ENCODE results near the gene CYP1A2. TPM values are rescaled to one million over a fixed set of nuclear protein-coding genes. Genes with fewer than 3 reads are reported as not detected.

The CYP1A2 gene, protein sequence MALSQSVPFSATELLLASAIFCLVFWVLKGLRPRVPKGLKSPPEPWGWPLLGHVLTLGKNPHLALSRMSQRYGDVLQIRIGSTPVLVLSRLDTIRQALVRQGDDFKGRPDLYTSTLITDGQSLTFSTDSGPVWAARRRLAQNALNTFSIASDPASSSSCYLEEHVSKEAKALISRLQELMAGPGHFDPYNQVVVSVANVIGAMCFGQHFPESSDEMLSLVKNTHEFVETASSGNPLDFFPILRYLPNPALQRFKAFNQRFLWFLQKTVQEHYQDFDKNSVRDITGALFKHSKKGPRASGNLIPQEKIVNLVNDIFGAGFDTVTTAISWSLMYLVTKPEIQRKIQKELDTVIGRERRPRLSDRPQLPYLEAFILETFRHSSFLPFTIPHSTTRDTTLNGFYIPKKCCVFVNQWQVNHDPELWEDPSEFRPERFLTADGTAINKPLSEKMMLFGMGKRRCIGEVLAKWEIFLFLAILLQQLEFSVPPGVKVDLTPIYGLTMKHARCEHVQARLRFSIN
- 0.23 TPM in 1 of 2 replicates, not detected in the other for total RNA-seq (2014; rRNA removed; shearing (Covaris generic); ENCODE audit: low replicate concordance)

DNA sequence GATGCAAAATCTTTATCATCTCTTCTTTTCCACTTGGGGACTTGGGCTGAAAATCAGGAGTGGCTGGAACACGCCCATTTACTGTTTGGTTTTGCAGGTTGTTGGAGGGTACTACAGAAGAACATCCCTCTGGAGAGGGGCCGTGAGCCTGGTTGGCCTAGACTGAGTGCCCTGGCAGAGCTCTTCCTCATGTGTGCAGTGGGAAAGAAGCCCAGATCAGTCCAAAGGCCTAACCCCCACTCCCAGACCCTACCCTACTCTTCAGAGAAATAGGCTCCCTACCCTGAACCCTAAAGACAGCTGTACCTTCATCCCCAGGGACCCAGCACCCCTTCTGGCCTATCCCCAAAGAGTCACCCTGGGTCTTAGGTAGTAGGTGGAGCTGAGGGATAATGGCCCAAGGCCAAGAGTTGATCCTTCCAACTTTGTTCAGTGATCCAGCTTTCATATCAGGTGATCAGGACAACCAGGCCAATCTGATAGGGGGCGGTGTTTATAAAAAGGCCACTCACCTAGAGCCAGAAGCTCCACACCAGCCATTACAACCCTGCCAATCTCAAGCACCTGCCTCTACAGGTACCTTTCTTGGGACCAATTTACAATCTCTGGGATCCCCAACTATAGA, at the start of gene CYP1A2:
Gene CYP1A2, plus strand, starts transcription at position 524 of the 625 bp plus-strand sequence. CDS start 894 bp downstream, outside the sequence.
- Histone ChIP-seq H3K27me3 (no peaks in the 10 kb centered on the region), H3K36me3 (no peaks in the 10 kb centered on the region), H3K9me3 (no peaks in the 10 kb centered on the region), H3K4me3 (no peak within 1 kb of the TSS)
- no peak for DNase-seq

DNA sequence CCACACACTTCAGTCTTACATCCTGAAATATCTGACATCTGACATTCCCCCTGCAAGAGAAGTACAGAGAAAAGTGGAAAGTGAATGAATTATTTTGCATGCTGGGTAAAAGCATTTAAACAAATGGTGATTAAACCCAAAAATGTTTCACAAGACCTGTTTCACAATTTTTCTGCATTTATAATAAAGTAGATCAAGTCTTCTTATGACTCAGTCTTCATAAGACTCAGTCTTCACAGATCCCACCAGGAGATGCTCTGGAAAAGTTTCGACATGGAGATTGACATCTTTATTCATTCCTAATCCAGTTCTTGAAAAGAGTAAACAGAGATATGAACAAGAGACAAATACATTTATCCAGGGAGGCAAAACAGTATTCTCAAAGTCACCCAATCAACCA, 39.6 kb upstream of the CYP1A2 start:
- Histone ChIP-seq H3K4me3 (no peak overlapping the region), H3K27me3 (peaks cover 3% of the 10 kb centered on the region; the same call in 1 of the 2 replicates), H3K9me3 (no peaks in the 10 kb centered on the region; the same call in 1 of the 2 replicates), H3K36me3 (no peaks in the 10 kb centered on the region)
- DNase-seq: no peak

DNA sequence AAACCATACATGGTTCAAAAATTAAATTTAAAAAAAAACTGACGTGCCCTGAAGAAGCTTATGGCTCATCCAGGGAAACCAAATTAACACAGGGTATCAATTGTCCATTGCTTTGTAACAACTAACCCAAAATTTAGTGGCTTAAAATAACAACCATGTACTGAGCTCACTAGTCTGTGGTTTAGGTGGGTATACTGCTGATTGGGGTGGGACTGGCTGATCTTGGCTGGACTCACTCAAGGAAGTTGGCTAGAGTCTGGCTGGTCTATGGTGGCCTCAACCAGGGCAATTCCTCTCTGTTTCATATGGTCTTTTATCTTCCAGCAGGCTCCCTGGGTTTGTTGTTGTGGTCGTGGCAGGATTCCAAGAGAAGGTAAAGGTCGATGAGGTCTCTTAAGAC, 38.8 kb upstream of the CYP1A2 start:
- Histone ChIP-seq H3K36me3 (no peaks in the 10 kb centered on the region), H3K4me3 (no peak overlapping the region), H3K9me3 (no peaks in the 10 kb centered on the region; the same call in 1 of the 2 replicates), H3K27me3 (peaks cover 3% of the 10 kb centered on the region; the same call in 1 of the 2 replicates)
- DNase-seq: no peak

DNA sequence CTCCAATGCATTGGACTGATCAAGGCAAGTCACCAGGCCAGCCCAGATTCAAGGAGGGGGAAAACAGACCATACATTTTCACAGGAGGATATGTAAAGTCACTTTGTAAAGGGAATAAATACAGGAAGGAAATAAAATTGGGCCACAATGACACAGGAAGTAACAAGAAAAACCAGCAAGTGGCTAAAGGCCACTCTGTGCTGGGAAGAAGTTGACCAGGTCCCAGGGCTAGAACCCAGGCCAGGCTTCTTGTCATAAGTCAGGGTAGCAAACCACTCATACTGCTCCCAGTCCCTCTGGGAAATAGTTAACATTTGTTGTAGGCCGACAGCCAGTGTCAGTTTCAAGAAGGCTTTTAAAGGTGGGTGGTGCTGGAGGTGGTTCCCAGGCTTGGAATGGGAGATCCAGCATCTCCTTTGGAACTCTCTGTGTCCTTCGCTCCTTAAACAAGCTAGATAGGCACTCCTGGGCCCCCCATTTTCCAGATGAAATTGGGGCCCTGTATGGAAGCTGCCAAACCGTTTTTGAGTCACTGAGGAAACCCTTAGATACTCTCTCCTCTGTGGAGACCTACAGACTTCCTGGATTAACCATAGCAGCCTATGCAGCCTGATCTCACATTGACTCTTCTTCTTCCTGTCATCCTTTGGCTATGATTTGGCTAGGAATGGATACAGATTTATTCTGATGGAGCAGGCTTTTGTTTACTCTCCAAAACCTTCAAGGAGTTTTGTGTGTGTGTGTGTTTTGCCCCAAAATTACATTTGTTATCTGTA, 38.1 kb upstream of the CYP1A2 start:
- Histone ChIP-seq H3K27me3 (peaks cover 3% of the 10 kb centered on the region; the same call in 1 of the 2 replicates), H3K36me3 (no peaks in the 10 kb centered on the region), H3K9me3 (no peaks in the 10 kb centered on the region; the same call in 1 of the 2 replicates), H3K4me3 (no peak overlapping the region)
- no peak for DNase-seq

DNA sequence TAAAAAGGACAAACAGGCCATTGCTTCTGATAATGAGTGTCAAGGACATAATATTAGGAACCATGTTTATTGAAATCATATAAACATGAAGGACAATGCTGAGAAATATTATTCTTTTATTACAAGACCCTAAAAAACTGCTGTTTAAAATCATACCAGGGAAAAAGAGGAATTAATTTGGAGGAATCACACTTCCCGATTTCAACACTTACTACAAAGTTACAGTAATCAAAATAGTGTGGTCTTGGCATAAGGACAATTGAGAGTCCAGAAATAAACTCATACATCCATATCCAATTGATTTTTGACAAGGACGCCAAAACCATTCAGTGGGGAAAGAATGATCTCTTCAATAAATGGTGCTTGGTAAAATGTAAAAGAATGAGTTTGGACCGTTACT, 36.3 kb upstream of the CYP1A2 start:
- Histone ChIP-seq H3K9me3 (no peaks in the 10 kb centered on the region; the same call in 1 of the 2 replicates), H3K36me3 (no peaks in the 10 kb centered on the region), H3K4me3 (no peak overlapping the region), H3K27me3 (no peaks in the 10 kb centered on the region)
- no peak for DNase-seq

DNA sequence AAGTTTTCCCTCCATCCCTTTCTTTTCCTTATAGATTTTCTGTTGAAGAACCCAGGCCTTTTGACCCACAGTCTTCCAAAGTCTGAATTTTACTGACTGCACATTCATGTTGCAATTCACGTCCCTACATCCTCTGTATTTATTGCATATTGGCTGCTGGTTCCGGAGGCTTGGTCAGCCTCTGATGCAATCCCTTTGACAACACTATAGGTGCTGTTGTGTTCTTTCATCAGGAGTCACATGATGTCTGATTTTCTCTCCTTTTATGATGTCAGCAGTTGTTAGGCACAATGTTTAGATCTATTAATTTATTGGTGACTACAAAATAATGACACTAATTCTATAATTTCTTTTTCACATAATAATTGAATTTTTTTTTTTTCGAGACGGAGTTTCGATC, 32.0 kb upstream of the CYP1A2 start:
- H3K4me3 ChIP-seq: no peak overlapping the region
- DNase-seq: no peak
- H3K9me3 ChIP-seq: no peaks in the 10 kb centered on the region
- H3K27me3 ChIP-seq: no peaks in the 10 kb centered on the region
- H3K36me3 ChIP-seq: no peaks in the 10 kb centered on the region

DNA sequence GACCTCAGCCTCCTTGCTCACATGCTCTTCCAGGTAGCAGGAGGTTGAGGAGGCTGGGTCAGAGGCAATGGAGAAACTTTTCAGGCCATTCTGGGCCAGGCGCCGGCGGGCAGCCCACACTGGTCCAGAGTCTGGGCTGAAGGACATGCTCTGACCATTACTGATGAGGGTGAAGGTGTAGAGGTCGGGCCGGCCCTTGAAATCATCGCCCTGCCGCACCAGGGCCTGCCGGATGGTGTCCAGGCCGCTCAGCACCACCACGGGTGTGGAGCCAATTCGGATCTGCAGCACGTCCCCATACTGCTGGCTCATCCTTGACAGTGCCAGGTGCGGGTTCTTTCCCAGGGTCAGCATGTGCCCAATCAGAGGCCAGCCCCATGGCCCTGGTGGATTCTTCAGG, 26.1 kb upstream of the CYP1A2 start:
- no peak for DNase-seq
- H3K4me3 ChIP-seq: no peak overlapping the region
- H3K27me3 ChIP-seq: no peaks in the 10 kb centered on the region
- 0 out of 2 replicates have a peak, but pooled peaks cover 4% of the 10 kb centered on the region for H3K9me3 ChIP-seq
- H3K36me3 ChIP-seq: no peaks in the 10 kb centered on the region

DNA sequence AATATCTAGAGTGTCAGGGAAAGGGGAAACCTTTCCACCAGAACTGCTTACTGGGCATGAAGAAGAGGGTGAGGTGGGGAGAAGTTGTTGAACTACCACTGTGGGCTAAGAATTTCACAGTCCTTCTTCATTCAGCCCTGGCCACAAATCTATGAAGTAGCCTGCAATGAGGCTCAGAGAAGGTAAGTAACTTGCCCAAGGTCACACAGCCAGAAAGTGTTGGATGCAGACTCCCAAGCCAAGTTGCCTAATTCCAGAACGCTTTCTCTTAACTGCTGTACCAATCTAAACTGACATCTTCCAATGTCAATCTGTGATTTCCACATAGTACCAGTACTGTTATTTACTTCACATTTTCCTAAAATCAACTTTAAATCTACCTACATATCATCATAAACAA, 25.5 kb upstream of the CYP1A2 start:
- Histone ChIP-seq H3K27me3 (no peaks in the 10 kb centered on the region), H3K4me3 (no peak overlapping the region), H3K36me3 (no peaks in the 10 kb centered on the region), H3K9me3 (0 out of 2 replicates have a peak, but pooled peaks cover 4% of the 10 kb centered on the region)
- no peak for DNase-seq

DNA sequence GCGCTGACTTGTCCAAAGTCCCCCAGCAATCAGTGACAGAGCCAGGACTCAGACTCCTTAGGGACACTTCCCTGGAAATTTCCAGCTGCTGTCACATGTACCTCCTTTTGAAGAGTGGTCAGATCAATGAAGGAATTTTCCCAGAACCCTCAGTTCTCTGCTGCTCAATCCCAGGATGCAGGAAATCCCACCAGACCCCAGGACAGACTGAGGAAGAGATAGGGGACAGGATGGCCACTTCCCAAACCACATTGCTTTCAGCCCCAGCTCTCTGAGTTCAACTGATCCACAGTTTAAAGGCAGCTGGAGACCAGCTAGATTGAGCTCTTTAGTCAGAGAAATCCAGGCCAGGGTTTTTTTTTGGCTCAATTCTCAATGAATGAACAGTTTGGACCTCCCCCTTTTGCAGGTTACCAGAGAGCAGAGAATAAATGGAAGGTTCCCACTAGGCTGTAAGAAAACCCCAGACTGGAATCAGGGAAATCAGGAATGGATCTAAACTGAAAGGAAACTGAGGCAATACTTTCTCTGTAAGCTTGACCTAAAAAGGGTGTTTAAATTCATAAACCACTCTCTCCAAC, 24.8 kb upstream of the CYP1A2 start:
- H3K27me3 ChIP-seq: no peaks in the 10 kb centered on the region
- H3K36me3 ChIP-seq: no peaks in the 10 kb centered on the region
- H3K9me3 ChIP-seq: 0 out of 2 replicates have a peak, but pooled peaks cover 4% of the 10 kb centered on the region
- no peak overlapping the region for H3K4me3 ChIP-seq
- no peak for DNase-seq

DNA sequence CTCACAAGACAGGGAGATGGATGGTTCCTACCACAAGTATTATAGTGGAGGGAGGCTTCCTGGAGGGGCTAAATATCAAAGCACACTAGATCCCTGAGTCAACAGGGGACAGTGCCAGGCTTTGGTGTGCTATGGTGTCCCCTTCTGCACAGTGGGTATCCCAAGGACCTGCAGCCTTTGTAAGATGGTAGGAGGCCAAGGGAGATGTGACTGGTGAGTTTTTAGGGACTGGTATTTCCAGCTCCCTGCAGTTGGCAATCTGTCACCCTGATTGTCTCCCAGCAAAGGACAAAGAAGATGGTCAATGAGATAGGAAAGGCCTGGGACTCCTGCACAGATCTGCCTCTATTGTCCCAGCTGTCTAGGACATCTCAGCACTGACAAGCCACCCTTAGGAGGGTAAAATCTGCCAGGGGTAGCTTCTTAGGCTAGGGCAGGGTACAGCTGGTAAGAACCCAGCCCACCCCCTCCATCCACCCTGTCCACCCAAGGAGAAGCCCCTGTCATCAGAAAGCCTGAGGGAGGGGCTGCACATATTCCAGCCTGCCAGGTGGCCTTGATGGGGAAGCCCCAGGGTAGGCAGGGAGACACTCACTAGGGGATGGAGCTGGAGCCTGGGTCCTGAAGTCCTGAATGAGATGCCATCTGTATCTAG, 23.9 kb upstream of the CYP1A2 start:
- DNase-seq: no peak
- Histone ChIP-seq H3K9me3 (0 out of 2 replicates have a peak, but pooled peaks cover 4% of the 10 kb centered on the region), H3K27me3 (no peaks in the 10 kb centered on the region), H3K36me3 (no peaks in the 10 kb centered on the region), H3K4me3 (no peak overlapping the region)

DNA sequence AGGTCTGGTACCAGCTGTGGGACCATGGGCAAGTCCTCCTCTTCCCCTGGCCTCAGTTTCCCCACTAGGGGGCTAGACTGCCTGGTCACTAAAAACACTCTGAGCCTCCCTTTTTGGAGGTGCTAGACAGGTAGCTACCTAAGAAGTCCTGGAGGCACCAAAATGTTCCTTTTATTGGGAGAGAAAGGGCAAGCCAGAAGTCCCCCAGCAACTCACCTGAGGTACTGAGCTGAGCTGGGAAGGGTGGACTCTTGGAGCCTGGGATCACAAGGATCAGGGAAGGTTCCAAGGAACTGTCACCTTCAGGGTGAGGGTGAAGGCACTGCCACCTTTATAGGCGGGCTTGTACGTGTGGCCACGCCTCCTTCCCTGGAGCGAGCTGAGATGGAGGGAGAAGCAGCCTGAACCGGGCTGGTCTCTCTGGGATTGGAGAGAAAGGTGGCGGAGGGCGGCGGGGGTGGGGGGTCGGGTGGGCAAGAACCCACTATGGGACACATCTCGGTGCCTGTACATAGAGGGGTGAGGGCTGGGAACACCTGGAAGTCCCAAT, 23.3 kb upstream of the CYP1A2 start, which contains the start of gene CYP1A1:
Gene CYP1A1, minus strand, starts transcription at position 304 of the 550 bp plus-strand sequence. CDS start 2,431 bp downstream, outside the sequence.
- Histone ChIP-seq H3K9me3 (0 out of 2 replicates have a peak, but pooled peaks cover 4% of the 10 kb centered on the region), H3K36me3 (no peaks in the 10 kb centered on the region), H3K4me3 (peak within 1 kb of the TSS; percentile 43), H3K27me3 (no peaks in the 10 kb centered on the region)
- DNase-seq: peak; percentile 32

DNA sequence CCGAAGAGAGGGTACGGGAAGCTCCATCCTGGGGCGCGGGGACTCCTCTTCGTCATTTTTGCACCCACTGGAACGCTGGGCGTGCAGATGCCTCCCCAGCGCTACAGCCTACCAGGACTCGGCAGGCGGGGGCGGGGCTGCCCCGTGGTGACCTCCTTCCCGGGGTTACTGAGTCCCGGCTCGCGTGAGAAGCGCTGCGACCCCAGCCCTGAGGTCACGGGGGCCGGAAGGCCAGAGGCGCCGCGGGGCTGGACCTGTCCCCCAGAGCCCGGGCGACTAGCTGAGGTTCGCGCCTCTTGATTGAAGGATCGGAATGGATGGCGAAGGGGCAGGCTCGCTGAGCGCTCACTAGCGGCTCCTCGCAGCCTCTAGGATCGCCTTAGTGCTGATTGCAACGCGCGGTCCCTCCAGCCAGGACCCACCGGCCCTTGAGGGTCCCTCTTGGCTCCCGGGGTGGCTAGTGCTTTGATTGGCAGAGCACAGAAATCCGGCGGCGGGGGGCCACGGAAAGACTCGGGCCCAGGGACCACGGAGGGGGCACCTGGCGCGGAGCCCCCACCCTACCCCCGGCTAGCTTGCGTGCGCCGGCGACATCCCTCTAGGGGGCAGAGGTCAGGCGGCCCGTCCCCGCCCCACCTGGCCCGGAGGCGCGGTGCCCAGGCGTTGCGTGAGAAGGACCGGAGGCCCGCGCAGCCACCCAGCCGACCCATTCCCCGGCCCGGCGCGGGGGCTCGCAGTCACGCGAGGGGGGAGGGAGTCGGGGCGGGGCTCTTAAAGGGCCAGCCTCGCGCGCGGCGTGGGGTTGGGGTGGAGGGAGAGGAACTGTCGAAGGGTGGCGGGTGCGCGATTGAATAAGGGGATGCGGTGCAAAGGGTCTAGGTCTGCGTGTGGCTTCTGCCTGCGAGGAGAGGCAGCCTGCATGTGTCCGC, 22.5 kb upstream of the CYP1A2 start:
- 0 out of 2 replicates have a peak, but pooled peaks cover 4% of the 10 kb centered on the region for H3K9me3 ChIP-seq
- peak overlapping the region; percentile 43 for H3K4me3 ChIP-seq
- H3K36me3 ChIP-seq: no peaks in the 10 kb centered on the region
- DNase-seq: peak; percentile 80
- no peaks in the 10 kb centered on the region for H3K27me3 ChIP-seq

DNA sequence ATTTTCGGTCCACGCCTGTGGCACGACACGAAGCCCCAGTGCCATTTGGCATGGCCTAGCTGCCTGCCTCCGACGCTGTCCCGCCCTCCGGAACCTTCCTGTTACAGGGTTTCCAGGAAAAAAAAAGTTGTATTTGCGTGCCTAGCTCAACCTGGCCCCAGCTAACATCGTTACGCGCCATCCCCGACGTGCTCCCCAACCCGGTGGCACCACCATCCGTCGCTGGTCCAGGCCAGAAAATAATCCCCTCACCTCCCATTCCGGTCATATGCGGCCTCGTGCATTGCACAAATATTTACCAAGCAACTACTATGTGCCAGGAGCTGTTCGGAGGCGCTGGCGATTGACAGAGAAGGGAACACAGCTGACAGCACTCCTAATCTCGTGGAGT, 21.9 kb upstream of the CYP1A2 start:
- no peaks in the 10 kb centered on the region for H3K27me3 ChIP-seq
- peak overlapping the region; percentile 43 for H3K4me3 ChIP-seq
- H3K9me3 ChIP-seq: 0 out of 2 replicates have a peak, but pooled peaks cover 4% of the 10 kb centered on the region
- DNase-seq: no peak
- H3K36me3 ChIP-seq: no peaks in the 10 kb centered on the region

DNA sequence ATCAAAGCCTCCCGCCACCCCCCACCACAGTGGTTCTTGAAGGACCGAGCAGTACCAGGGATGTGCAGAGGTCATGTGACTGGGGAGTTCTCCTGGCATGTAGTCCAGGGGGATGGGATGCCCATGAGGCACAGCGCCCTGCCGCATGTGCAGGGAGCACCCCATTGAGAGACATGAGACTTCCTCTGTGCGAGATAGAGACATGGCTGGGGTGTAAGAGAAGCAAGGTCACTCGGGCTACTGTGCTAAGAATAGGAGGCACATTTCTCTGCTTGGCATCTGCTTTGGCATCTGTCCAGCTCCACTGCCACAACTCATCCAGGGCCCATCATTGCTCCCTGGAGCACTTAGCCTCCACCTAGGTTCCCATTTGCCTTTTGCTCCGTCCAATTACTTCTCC, 20.9 kb upstream of the CYP1A2 start:
- Histone ChIP-seq H3K36me3 (no peaks in the 10 kb centered on the region), H3K9me3 (0 out of 2 replicates have a peak, but pooled peaks cover 4% of the 10 kb centered on the region), H3K27me3 (no peaks in the 10 kb centered on the region), H3K4me3 (no peak overlapping the region)
- DNase-seq: no peak

Data from MG63 (cell line).